ENCODE measurements around the gene POMGNT2.
A peak's percentile ranks its signal among the peaks of the same experiment; 100 is the strongest.

POMGNT2 gene

GRCh38 chr3:43105596-43106292 lies at the start of gene POMGNT2:
POMGNT2 (minus strand) TSS chr3:43106079; CDS start chr3:43081431, 24,648 bp downstream.
- DNase-seq, result peak; percentile 25 to 91 (median 78)

GRCh38 chr3:43154980-43155379 lies 49.1 kb upstream of the POMGNT2 start:
- no peak for DNase-seq

- peak in 39 of 56 donors; percentile 10 to 84 (median 39) for DNase-seq
Observed at GRCh38 chr3:43153216-43154083, 47.6 kb upstream of the POMGNT2 start.

GRCh38 chr3:43152649-43153048 lies 46.8 kb upstream of the POMGNT2 start:
- DNase-seq, result peak in 1 of 56 donors; percentile 2

- no peak for DNase-seq
Observed at GRCh38 chr3:43148033-43148432, 42.2 kb upstream of the POMGNT2 start.

DNA sequence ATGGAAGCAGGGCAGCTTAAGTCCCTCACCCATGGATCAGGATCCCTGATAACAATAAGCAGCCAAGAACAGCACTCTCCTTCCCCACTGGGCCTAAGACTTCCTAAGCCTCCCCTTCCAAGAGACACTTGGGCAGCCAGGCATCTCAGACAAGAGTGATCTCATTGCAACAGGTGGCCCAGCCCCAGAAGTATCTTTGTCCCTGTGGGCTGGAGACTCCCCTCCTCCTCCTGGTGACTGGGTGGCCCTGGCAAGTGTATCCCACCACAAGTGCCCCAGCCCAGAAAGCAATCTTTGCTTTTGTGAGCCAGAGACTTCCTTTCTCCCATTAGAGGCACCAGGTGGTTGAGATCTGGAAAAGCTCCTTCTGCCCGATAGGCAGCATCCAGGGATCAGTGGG lies 40.7 kb upstream of the POMGNT2 start:
- DNase-seq, result no peak

GRCh38 chr3:43144761-43145490 lies 39.0 kb upstream of the POMGNT2 start:
- DNase-seq, result no peak

DNA sequence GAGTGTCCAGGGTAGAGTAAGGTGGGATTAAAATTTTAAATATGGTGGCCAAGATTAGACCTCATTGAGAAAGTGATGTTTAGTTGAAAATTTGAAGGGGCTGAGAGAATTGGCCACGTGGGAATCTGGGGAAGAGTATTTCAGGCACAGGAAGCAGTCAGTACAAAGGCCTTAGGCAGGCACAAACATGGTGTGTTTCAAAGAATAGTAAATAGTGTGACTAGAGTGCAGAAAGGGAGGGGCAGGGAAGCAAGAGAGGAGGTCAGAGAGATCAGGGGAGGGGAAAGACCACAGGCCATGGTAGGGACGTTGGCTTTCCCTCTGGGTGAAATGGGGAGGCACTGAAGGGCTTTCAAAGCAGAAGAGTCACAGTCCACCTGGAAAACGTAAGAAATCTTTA lies 36.6 kb upstream of the POMGNT2 start:
- DNase-seq, result no peak

DNA sequence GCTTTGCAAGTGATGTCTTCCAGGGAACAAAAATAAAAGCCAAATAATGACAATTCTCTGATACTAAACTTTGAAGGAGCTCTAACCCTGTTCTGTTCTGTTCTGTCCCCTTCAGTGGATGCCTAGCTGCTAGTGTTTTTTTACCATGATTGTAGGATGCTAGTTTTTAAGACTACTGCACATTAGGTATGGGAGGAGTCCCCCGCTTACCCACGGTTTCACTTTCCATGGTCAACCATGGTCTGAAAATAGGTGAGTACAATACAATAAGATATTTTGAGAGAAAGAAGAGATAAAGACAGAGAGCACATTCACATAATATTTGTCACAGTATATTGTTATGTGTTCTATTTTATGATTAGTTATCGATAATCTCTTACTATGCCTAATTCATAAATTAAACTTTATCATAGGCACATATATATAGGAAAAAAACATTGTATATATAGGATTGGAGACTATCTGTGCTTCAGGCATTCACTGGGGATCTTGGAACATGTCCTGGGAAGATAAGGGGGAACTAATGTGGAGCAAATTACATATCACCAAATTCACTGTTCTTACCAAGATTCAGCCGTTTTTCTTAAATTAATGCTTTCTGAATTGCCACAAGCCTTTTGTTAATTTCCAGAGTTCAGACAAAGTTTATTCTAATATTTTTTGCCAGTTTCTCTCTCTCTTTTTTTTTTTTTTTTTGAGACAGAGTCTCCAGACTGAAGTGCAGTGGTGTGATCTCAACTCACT lies 32.8 kb upstream of the POMGNT2 start:
- DNase-seq, result no peak

GRCh38 chr3:43132870-43133636 lies 27.2 kb upstream of the POMGNT2 start:
- DNase-seq, result peak in 6 of 56 donors; percentile 2 to 37 (median 10)

DNA sequence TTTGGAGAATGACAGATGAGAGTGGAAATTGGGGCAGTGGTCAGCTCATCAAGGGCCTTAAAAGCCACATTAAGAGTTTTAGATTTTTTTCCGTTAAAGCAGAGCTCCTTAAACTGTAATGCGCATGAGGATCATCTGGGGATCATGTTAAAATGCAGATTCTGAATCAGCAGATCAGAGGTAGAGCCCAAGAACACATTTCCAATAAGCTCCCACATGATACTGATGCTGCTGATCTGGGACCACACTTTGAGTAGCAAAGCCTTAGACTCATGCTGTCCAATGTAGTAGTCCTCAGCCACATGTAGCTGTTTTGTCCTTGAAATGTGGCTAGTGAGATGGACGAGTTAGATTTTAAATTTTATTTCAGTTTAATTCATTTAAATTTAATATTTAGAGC lies 26.3 kb upstream of the POMGNT2 start:
- DNase-seq, result no peak

DNA sequence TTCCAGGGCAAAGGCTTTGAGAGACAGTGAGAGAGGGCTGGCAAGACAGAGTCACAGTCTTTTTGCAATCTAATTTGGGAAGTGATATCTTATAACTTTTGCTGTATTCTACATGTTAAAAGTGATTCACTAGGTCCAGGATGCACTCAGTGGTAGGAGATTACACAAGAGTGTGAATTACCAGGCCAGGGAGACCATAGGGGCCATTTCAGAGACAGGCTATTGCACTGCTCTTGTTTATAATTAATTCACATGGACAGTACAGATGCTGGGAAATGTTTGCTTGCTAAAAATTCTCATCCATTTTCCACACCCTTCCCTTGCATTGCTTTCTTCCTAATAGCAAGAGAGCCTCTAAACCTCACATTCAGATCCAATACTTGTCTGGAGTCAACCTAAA lies 22.6 kb upstream of the POMGNT2 start:
- no peak for DNase-seq

GRCh38 chr3:43126536-43126935 lies 20.7 kb upstream of the POMGNT2 start:
- no peak for DNase-seq

DNA sequence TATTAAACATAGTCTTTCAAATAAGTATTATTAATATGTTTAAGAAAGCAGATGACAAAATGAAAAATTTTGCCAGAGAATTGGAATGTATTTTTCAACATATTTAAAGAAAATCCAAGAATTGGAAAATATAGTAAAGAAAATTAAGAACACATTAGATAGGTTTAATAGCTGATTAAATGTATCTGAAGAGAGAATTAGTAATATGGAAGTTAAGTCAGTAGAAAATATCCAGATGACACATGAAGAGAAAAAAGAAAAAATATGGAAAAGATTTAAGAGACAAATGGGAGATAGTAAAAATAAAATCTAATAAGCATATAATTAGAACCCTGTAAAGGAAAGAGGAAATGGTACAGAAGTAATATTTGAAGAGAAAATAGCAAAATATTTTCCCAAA lies 18.0 kb upstream of the POMGNT2 start:
- no peak for DNase-seq

- no peak for DNase-seq
Observed at GRCh38 chr3:43120937-43121336, 15.1 kb upstream of the POMGNT2 start.

DNA sequence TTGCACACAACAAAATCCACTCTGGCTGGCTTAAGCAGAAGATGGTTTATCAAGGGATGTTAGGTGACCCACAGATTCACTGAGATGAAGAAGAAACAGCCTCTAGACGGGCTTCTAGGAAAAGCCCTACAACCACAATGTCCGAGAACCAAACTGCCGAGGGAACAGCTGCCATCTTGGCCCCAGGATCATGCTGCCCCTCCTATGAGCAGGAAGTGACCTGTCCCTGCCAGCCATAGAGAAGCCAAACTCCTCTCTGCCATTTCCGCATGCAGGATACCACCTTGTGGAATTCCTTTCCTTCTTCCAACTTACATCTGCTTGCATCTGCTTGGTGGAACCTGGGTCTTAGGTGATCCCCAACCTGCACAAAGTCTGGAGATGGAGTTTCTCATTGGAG lies 11.4 kb upstream of the POMGNT2 start:
- no peak for DNase-seq

GRCh38 chr3:43113671-43114070 lies 7.8 kb upstream of the POMGNT2 start:
- no peak for DNase-seq

- DNase-seq, result no peak
Observed at GRCh38 chr3:43106293-43106628, 382 bp upstream of the POMGNT2 start.

DNA sequence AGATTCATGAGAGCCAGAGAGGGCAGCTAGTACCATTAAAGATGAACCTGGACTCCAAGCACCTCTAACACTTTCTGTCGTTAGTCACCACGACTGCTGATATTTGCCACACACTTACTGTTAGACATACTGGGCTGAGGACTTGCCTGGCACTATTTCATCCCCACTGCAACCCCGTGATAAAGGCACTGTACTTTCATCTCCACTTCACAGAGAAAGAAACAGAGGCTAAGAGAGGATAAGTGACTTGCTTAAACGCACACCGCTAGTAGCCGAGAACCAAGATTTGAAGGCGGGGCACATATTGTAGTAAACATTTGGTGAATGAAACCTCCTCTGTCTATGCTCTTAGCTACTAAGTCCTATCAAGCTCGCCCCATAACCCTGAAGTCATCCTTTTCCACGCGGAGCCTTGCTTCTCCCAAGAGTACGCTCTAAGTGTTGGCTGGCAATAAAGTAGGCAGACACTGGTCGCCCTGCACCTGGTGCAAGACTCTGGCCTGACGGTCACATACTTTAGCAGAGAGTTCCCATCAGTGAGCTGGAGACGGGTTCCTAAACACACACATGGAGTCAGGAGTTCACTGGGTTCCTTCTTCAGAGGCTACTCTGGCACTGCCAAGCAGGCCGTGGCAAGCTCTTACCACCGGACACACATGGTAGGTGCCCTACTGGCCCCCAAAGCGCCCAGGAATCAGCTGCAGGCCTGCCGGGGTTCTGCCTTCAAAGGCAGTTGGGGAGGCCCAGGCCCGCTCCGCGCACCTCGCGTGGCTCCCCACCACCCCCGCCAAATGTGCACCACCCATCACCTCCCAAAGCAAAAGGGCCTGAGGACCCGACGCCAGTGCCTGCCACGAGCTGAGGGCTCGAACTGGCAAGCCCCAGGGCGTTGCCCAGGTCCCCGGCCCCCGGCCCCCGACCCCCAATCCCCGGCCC lies 951 bp downstream of the POMGNT2 start:
- peak in 3 of 56 donors; percentile 38 to 63 (median 49) for DNase-seq

All from amygdala (tissue), 56 donors.